ENCODE measurements around the gene VAT1L. TPM values are rescaled to one million over a fixed set of nuclear protein-coding genes. Genes with fewer than 3 reads are reported as not detected.

VAT1L gene
- total and polyA plus RNA-seq, 3 donors from 2014 or later = 4.2 to 5.2 (median 4.6) TPM

DNA sequence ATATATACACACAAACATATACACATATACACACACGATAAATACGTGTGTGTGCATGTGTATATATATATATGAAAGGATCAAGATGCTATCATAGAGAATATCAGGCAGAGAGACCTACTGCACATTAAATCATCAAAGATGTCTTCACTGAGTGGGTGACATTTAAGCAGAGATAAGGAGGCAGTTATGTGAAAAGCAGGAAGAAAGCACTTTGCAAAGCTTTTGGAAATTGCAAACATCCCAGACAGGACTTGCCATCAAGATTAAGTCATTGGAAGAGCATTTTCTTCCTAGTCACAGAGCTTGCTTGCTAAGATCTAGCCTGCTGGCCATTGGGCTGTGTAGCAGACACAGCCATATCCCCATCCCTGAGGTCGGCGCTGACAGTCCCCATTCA is 56.4 kb downstream of the VAT1L start:
- Histone ChIP-seq H3K9me3 (no peaks in the 10 kb centered on the region), H3K36me3 (ENCODE audit: low read depth, missing control alignments) (no peaks in the 10 kb centered on the region), H3K27ac (no peak overlapping the region), H3K27me3 (no peaks in the 10 kb centered on the region), H3K4me3 (no peak overlapping the region), H3K4me1 (no peaks in the 10 kb centered on the region)
- no peak for DNase-seq
- WGBS, 2 donors = 94 to 95% methylated on average over 4 of the region's 4 CpGs
- intact Hi-C loops (cut with DNase I; ENCODE audit: low total_unique reads) = no loop called here
- TF ChIP-seq POLR2A (IDR thresholded peaks at IDR 0.05) = no peak
- TF ChIP-seq, protein P1, sequence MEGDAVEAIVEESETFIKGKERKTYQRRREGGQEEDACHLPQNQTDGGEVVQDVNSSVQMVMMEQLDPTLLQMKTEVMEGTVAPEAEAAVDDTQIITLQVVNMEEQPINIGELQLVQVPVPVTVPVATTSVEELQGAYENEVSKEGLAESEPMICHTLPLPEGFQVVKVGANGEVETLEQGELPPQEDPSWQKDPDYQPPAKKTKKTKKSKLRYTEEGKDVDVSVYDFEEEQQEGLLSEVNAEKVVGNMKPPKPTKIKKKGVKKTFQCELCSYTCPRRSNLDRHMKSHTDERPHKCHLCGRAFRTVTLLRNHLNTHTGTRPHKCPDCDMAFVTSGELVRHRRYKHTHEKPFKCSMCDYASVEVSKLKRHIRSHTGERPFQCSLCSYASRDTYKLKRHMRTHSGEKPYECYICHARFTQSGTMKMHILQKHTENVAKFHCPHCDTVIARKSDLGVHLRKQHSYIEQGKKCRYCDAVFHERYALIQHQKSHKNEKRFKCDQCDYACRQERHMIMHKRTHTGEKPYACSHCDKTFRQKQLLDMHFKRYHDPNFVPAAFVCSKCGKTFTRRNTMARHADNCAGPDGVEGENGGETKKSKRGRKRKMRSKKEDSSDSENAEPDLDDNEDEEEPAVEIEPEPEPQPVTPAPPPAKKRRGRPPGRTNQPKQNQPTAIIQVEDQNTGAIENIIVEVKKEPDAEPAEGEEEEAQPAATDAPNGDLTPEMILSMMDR (IDR thresholded peaks at IDR 0.05) = no peak

DNA sequence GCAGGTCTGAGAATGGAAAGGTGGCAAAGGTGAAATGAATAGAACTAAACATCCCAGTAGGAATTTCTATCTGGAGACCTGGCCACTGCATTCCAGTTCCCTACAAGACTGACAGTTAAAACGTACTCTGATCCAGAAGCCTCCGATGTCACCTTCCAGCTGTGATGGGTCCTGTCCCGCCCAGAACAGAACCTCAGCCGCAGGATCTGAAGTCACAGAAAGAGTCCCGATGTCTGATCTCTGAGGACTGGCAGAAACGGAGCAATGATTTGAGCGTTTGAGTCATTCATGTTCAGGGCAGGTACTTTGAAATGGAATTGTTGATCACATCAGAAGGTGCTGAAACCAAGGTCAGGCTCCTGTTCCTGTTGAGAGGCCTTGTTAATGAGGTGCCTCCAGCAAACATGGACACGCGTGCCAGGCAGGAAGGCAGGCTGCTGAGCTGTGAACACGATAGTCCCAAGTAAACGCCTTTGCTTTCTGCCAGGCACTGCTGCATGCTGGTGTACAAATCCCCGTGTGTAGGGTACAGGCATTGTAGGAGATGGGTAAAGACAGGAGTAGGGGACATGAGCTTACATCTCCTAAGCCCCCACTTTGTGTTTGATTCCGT is 61.4 kb downstream of the VAT1L start:
- H3K27ac ChIP-seq = no peak overlapping the region
- no peak overlapping the region for H3K4me3 ChIP-seq
- no peaks in the 10 kb centered on the region for H3K4me1 ChIP-seq
- no peaks in the 10 kb centered on the region for H3K27me3 ChIP-seq
- no peaks in the 10 kb centered on the region for H3K9me3 ChIP-seq
- intact Hi-C loops (cut with DNase I; ENCODE audit: low total_unique reads) = no loop called here
- no peak for DNase-seq
- WGBS, 2 donors = 80 to 90% methylated on average over 11 to 13 of the region's 13 CpGs
- no peaks in the 10 kb centered on the region for H3K36me3 ChIP-seq (ENCODE audit: low read depth, missing control alignments)
- TF ChIP-seq, protein P1 (IDR thresholded peaks at IDR 0.05) = no peak
- no peak for TF ChIP-seq POLR2A (IDR thresholded peaks at IDR 0.05)

DNA sequence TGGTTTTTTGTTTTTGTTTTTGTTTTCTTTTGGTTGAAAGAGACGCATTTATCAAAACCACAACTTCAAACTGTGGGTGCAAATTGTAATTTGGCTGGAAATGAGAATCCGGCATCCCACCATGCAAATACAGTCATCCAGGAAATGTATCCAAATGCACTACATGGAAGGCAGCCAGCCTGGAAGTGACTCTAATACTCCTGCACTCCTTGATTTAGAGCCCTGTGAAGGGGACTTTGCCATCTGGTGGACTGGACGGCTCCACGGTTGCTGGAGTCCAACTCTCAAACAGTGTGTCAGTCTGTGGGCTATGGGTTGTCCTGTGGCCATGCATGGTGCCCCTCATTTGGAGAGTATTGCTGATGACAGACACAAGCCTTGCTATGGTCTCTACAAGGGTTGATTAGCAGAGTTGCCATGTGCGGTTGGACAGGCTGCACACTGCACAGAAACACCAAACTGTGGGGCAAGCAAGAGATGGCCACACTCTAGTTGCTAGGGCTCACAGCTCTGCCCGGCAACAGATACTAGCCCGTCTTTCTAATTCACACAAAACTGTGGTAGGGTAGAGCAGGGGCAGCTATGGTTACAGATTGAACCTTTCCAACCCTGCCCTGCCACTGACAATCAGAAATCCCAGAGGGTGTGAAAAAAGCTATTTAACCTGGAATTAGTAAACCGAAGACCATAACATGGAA is 62.4 kb downstream of the VAT1L start:
- H3K9me3 ChIP-seq = no peaks in the 10 kb centered on the region
- H3K4me3 ChIP-seq = no peak overlapping the region
- no peak for TF ChIP-seq POLR2A (IDR thresholded peaks at IDR 0.05)
- TF ChIP-seq, protein P1 (IDR thresholded peaks at IDR 0.05) = no peak
- H3K27me3 ChIP-seq = no peaks in the 10 kb centered on the region
- no peaks in the 10 kb centered on the region for H3K4me1 ChIP-seq
- DNase-seq = no peak
- 67 to 75% methylated on average over 8 of the region's 8 CpGs for WGBS, 2 donors
- no peaks in the 10 kb centered on the region for H3K36me3 ChIP-seq (ENCODE audit: low read depth, missing control alignments)
- intact Hi-C loops (cut with DNase I; ENCODE audit: low total_unique reads) = no loop called here
- no peak overlapping the region for H3K27ac ChIP-seq

DNA sequence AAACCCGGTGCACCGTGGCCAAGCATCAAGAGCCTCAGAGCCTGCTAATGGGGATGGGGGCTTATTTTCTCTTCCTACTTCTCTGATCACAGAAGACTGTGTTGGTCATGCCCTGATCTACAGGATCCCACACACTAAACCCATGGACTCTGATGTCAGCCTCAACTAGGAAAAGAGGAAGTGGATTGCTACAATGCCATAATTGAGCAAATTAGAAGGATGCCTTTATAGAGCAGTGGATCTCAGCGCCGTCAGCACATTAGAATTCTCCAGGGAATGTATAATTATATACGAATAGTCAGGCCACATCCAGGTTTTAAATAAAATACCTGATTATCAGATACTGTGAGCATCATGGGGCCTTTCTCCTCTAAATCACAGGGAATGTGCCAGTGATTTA is 64.8 kb downstream of the VAT1L start:
- intact Hi-C loops (cut with DNase I; ENCODE audit: low total_unique reads) = no loop called here
- H3K27me3 ChIP-seq = no peaks in the 10 kb centered on the region
- no peak overlapping the region for H3K27ac ChIP-seq
- no peak overlapping the region for H3K4me3 ChIP-seq
- WGBS, 2 donors = 81 to 84% methylated on average over 5 of the region's 5 CpGs
- TF ChIP-seq POLR2A (IDR thresholded peaks at IDR 0.05) = no peak
- TF ChIP-seq, protein P1 (IDR thresholded peaks at IDR 0.05) = no peak
- no peaks in the 10 kb centered on the region for H3K4me1 ChIP-seq
- H3K9me3 ChIP-seq = no peaks in the 10 kb centered on the region
- no peaks in the 10 kb centered on the region for H3K36me3 ChIP-seq (ENCODE audit: low read depth, missing control alignments)
- DNase-seq = no peak

All from testis (tissue), 3 donors.